Duodenal mucosa (tissue), 2 donors: Measurements from ENCODE around the gene CDH13.

Source experiments
- H3K27ac ChIP-seq: one replicate; pipeline ENCODE4 v1.7.0; 2013; ENCODE audit warnings: low read depth, low read length
- H3K27me3 ChIP-seq, 2 donors: one replicate each; pipeline ENCODE4 v1.7.0; 2013; ENCODE audit warnings: low read length in 2 of 2, control low read depth in 1 of 2; ENCODE audit not compliant: insufficient read depth in 2 of 2, control insufficient read depth in 1 of 2
- H3K36me3 ChIP-seq, 2 donors: one replicate each; pipeline ENCODE4 v1.7.0; 2013; ENCODE audit warnings: low read length in 2 of 2, control low read depth in 1 of 2; ENCODE audit not compliant: insufficient read depth in 2 of 2, control insufficient read depth in 1 of 2
- H3K4me1 ChIP-seq, 2 donors: one replicate each; pipeline ENCODE4 v1.7.0; 2013; ENCODE audit warnings: low read length in 2 of 2, control low read depth in 1 of 2; ENCODE audit not compliant: insufficient read depth in 2 of 2, control insufficient read depth in 1 of 2
- H3K4me3 ChIP-seq, 2 donors: one replicate each; pipeline ENCODE4 v1.7.0; 2013; ENCODE audit warnings: low read length in 2 of 2, low read depth in 1 of 2
- H3K9ac ChIP-seq, 2 donors: one replicate each; pipeline ENCODE4 v1.7.0; 2013; ENCODE audit warnings: low read length in 2 of 2, low read depth in 1 of 2
- H3K9me3 ChIP-seq, 2 donors: one replicate each; pipeline ENCODE4 v1.7.0; 2013; ENCODE audit warnings: low read length in 2 of 2, control low read depth in 1 of 2; ENCODE audit not compliant: control insufficient read depth in 1 of 2

The CDH13 gene

GRCh38 chr16:83785455-83785854 lies 1158.7 kb downstream of the CDH13 start:
- no peaks in the 10 kb centered on the region for H3K4me1 ChIP-seq
- H3K9ac ChIP-seq, result no peak overlapping the region
- H3K4me3 ChIP-seq, result no peak overlapping the region
- H3K9me3 ChIP-seq, result no peaks in the 10 kb centered on the region
- H3K27ac ChIP-seq, result no peak overlapping the region
- H3K36me3 ChIP-seq, result no peaks in the 10 kb centered on the region
- no peaks in the 10 kb centered on the region for H3K27me3 ChIP-seq

GRCh38 chr16:83789642-83790401 lies 1163.1 kb downstream of the CDH13 start:
- Histone ChIP-seq H3K4me1 (no peaks in the 10 kb centered on the region), H3K9ac (no peak overlapping the region), H3K9me3 (no peaks in the 10 kb centered on the region), H3K27ac (no peak overlapping the region), H3K36me3 (no peaks in the 10 kb centered on the region), H3K27me3 (no peaks in the 10 kb centered on the region), H3K4me3 (no peak overlapping the region)

- Histone ChIP-seq H3K9ac (no peak overlapping the region), H3K27ac (no peak overlapping the region), H3K9me3 (no peaks in the 10 kb centered on the region), H3K27me3 (no peaks in the 10 kb centered on the region), H3K36me3 (no peaks in the 10 kb centered on the region), H3K4me3 (no peak overlapping the region), H3K4me1 (no peaks in the 10 kb centered on the region)
Measured at GRCh38 chr16:83791916-83792315, 1165.1 kb downstream of the CDH13 start.

- H3K4me3 ChIP-seq, result no peak overlapping the region
- no peak overlapping the region for H3K9ac ChIP-seq
- no peaks in the 10 kb centered on the region for H3K36me3 ChIP-seq
- no peaks in the 10 kb centered on the region for H3K27me3 ChIP-seq
- H3K9me3 ChIP-seq, result no peaks in the 10 kb centered on the region
- no peak overlapping the region for H3K27ac ChIP-seq
- H3K4me1 ChIP-seq, result no peaks in the 10 kb centered on the region
Measured at GRCh38 chr16:83792391-83792790, 1165.6 kb downstream of the CDH13 start.

GRCh38 chr16:83793179-83793578 lies 1166.4 kb downstream of the CDH13 start:
- no peaks in the 10 kb centered on the region for H3K4me1 ChIP-seq
- H3K9ac ChIP-seq, result no peak overlapping the region
- H3K27me3 ChIP-seq, result no peaks in the 10 kb centered on the region
- no peak overlapping the region for H3K4me3 ChIP-seq
- no peaks in the 10 kb centered on the region for H3K9me3 ChIP-seq
- H3K27ac ChIP-seq, result no peak overlapping the region
- no peaks in the 10 kb centered on the region for H3K36me3 ChIP-seq

- no peak overlapping the region for H3K9ac ChIP-seq
- no peaks in the 10 kb centered on the region for H3K36me3 ChIP-seq
- no peaks in the 10 kb centered on the region for H3K4me1 ChIP-seq
- no peaks in the 10 kb centered on the region for H3K9me3 ChIP-seq
- H3K4me3 ChIP-seq, result no peak overlapping the region
- no peak overlapping the region for H3K27ac ChIP-seq
- H3K27me3 ChIP-seq, result no peaks in the 10 kb centered on the region
Measured at GRCh38 chr16:83794860-83795554, 1168.2 kb downstream of the CDH13 start.

GRCh38 chr16:83797013-83797412 lies 1170.2 kb downstream of the CDH13 start:
- no peaks in the 10 kb centered on the region for H3K27me3 ChIP-seq
- H3K36me3 ChIP-seq, result no peaks in the 10 kb centered on the region
- H3K9me3 ChIP-seq, result no peaks in the 10 kb centered on the region
- peaks cover 0 to under 1% of the 10 kb centered on the region in 2 donors for H3K4me1 ChIP-seq
- no peak overlapping the region for H3K27ac ChIP-seq
- H3K4me3 ChIP-seq, result no peak overlapping the region
- H3K9ac ChIP-seq, result no peak overlapping the region

- H3K9ac ChIP-seq, result no peak overlapping the region
- H3K4me3 ChIP-seq, result no peak overlapping the region
- H3K9me3 ChIP-seq, result no peaks in the 10 kb centered on the region
- no peaks in the 10 kb centered on the region for H3K27me3 ChIP-seq
- no peak overlapping the region for H3K27ac ChIP-seq
- no peaks in the 10 kb centered on the region for H3K36me3 ChIP-seq
- peaks cover 0 to 3% of the 10 kb centered on the region in 2 donors for H3K4me1 ChIP-seq
Measured at GRCh38 chr16:83799336-83799735, 1172.6 kb downstream of the CDH13 start.

GRCh38 chr16:83802135-83802534 lies 1175.4 kb downstream of the CDH13 start:
- Histone ChIP-seq H3K36me3 (no peaks in the 10 kb centered on the region), H3K27me3 (no peaks in the 10 kb centered on the region), H3K9me3 (no peaks in the 10 kb centered on the region), H3K9ac (peak overlapping the region in 1 of 2 donors; percentile 50), H3K4me1 (peaks cover under 1 to 5% of the 10 kb centered on the region in 2 donors), H3K4me3 (peak overlapping the region; percentile 34 to 57), H3K27ac (peak overlapping the region; percentile 74)

- H3K9ac ChIP-seq, result peak overlapping the region in 1 of 2 donors; percentile 50
- no peaks in the 10 kb centered on the region for H3K9me3 ChIP-seq
- H3K4me1 ChIP-seq, result peaks cover 5 to 7% of the 10 kb centered on the region in 2 donors
- no peaks in the 10 kb centered on the region for H3K36me3 ChIP-seq
- no peaks in the 10 kb centered on the region for H3K27me3 ChIP-seq
- H3K27ac ChIP-seq, result peak overlapping the region; percentile 74
- H3K4me3 ChIP-seq, result peak overlapping the region; percentile 34 to 57
Measured at GRCh38 chr16:83802554-83803205, 1175.9 kb downstream of the CDH13 start.
